Measurements from ENCODE around the gene PSEN1. TPM values are rescaled to one million over a fixed set of nuclear protein-coding genes. Genes with fewer than 3 reads are reported as not detected.

The PSEN1 gene
- polyA plus RNA-seq, 2 of the 4 experiments (the other 2 are of a cell fraction) = 21.6 to 38.1 TPM

DNA sequence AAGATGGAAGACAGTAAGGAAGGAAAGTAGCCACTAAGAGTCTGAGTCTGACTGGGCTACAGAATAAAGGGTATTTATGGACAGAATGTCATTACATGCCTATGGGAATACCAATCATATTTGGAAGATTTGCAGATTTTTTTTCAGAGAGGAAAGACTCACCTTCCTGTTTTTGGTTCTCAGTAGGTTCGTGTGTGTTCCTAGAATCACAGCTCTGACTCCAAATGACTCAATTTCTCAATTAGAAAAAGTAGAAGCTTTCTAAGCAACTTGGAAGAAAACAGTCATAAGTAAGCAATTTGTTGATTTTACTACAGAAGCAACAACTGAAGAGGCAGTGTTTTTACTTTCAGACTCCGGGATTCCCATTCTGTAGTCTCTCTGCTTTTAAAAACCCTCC lies 85.6 kb downstream of the PSEN1 start:
- POLR2A ChIA-PET = no interaction called here
- Histone ChIP-seq H3K4me2 (no peak overlapping the region), H3K27ac (no peak overlapping the region), H3K4me1 (peaks cover 18% of the 10 kb centered on the region), H3K9me3 (no peaks in the 10 kb centered on the region), H3K4me3 (no peak overlapping the region)
- CTCF ChIA-PET = interaction anchor here (0.6 to 1.1 kb wide), 2 partner anchors 13 to 73 kb away, joined by 3 to 5 read pairs; no protein-coding TSS in a partner anchor
- ATAC-seq (no peak), DNase-seq (ENCODE audit: low read depth in 1 of 2, low spot score in 1 of 2) (no peak), FAIRE-seq (no peak)
- WGBS (ENCODE audit: missing lambda C conversion rate) = 82% methylated on average over 2 of the region's 2 CpGs
- TF ChIP-seq HOXB13 (CRISPR knock-in tag; IDR thresholded peaks at IDR 0.05; ENCODE audit: low read depth) (no peak), BHLHE40 (IDR thresholded peaks at IDR 0.05; ENCODE audit: low read depth, low read length) (no peak), TP53 (CRISPR knock-in tag; IDR thresholded peaks at IDR 0.05) (no peak), EHMT2 (IDR thresholded peaks at IDR 0.05; ENCODE audit: low read depth) (no peak), RARB (CRISPR knock-in tag; IDR thresholded peaks at IDR 0.05) (no peak), JUN (IDR thresholded peaks at IDR 0.05) (no peak), FOXS1 (CRISPR knock-in tag; IDR thresholded peaks at IDR 0.05) (no peak), RFX5 (IDR thresholded peaks at IDR 0.05) (no peak), HDAC2 (IDR thresholded peaks at IDR 0.05) (no peak), CHD2 (IDR thresholded peaks at IDR 0.05; ENCODE audit: low read length, partially characterized antibody) (no peak), HEYL (CRISPR knock-in tag; IDR thresholded peaks at IDR 0.05) (no peak), CEBPB (IDR thresholded peaks at IDR 0.05) (no peak), GATA3 (IDR thresholded peaks at IDR 0.05; ENCODE audit: borderline replicate concordance) (no peak), PHF8 (IDR thresholded peaks at IDR 0.05; ENCODE audit: borderline replicate concordance, low read depth) (no peak), SREBF2 (IDR thresholded peaks at IDR 0.05) (no peak), FOSL2 (IDR thresholded peaks at IDR 0.05) (no peak), FOSL2 (CRISPR knock-in tag; IDR thresholded peaks at IDR 0.05) (no peak), CBX8 (IDR thresholded peaks at IDR 0.05) (no peak), NPAS2 (CRISPR knock-in tag; IDR thresholded peaks at IDR 0.05; ENCODE audit: borderline replicate concordance) (no peak)
- TF ChIP-seq, protein P1, sequence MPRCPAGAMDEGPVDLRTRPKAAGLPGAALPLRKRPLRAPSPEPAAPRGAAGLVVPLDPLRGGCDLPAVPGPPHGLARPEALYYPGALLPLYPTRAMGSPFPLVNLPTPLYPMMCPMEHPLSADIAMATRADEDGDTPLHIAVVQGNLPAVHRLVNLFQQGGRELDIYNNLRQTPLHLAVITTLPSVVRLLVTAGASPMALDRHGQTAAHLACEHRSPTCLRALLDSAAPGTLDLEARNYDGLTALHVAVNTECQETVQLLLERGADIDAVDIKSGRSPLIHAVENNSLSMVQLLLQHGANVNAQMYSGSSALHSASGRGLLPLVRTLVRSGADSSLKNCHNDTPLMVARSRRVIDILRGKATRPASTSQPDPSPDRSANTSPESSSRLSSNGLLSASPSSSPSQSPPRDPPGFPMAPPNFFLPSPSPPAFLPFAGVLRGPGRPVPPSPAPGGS (IDR thresholded peaks at IDR 0.05) = no peak
- TF ChIP-seq, protein P2, sequence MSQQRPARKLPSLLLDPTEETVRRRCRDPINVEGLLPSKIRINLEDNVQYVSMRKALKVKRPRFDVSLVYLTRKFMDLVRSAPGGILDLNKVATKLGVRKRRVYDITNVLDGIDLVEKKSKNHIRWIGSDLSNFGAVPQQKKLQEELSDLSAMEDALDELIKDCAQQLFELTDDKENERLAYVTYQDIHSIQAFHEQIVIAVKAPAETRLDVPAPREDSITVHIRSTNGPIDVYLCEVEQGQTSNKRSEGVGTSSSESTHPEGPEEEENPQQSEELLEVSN (IDR thresholded peaks at IDR 0.05; ENCODE audit: borderline replicate concordance, low read depth) = no peak

DNA sequence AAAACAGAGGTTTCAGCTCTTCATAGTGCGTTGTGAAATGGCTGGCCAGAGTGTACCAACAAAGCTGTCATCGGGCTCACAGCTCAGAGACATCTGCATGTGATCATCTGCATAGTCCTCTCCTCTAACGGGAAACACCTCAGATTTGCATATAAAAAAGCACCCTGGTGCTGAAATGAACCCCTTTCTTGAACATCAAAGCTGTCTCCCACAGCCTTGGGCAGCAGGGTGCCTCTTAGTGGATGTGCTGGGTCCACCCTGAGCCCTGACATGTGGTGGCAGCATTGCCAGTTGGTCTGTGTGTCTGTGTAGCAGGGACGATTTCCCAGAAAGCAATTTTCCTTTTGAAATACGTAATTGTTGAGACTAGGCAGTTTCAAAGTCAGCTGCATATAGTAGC lies 86.7 kb downstream of the PSEN1 start:
- no peak for ATAC-seq
- no peak overlapping the region for H3K4me3 ChIP-seq
- ChIA-PET CTCF (interaction anchor here (0.8 to 1.3 kb wide), 5 partner anchors 9 to 249 kb away, joined by 3 to 8 read pairs (median 3); no protein-coding TSS in a partner anchor), POLR2A (interaction anchor here (0.6 kb wide), 1 partner anchor 221 kb away, joined by 5 read pairs; no protein-coding TSS in a partner anchor)
- 64% methylated on average over 5 of the region's 5 CpGs for WGBS (ENCODE audit: missing lambda C conversion rate)
- DNase-seq (ENCODE audit: low read depth in 1 of 2, low spot score in 1 of 2) = no peak
- no peak for TF ChIP-seq MAFK (IDR thresholded peaks at IDR 0.05; ENCODE audit: partially characterized antibody)
- TF ChIP-seq, protein P3, sequence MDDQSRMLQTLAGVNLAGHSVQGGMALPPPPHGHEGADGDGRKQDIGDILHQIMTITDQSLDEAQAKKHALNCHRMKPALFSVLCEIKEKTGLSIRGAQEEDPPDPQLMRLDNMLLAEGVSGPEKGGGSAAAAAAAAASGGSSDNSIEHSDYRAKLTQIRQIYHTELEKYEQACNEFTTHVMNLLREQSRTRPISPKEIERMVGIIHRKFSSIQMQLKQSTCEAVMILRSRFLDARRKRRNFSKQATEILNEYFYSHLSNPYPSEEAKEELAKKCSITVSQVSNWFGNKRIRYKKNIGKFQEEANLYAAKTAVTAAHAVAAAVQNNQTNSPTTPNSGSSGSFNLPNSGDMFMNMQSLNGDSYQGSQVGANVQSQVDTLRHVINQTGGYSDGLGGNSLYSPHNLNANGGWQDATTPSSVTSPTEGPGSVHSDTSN (IDR thresholded peaks at IDR 0.05) = no peak
- TF ChIP-seq ESRRA (IDR thresholded peaks at IDR 0.05; ENCODE audit: borderline replicate concordance, low read length) = no peak
- no peak for TF ChIP-seq HDAC2 (IDR thresholded peaks at IDR 0.05)
- no peak for TF ChIP-seq TFCP2L1 (CRISPR knock-in tag; IDR thresholded peaks at IDR 0.05)
- TF ChIP-seq, protein P4, sequence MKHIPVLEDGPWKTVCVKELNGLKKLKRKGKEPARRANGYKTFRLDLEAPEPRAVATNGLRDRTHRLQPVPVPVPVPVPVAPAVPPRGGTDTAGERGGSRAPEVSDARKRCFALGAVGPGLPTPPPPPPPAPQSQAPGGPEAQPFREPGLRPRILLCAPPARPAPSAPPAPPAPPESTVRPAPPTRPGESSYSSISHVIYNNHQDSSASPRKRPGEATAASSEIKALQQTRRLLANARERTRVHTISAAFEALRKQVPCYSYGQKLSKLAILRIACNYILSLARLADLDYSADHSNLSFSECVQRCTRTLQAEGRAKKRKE (CRISPR knock-in tag; IDR thresholded peaks at IDR 0.05; ENCODE audit: low read depth) = no peak
- TF ChIP-seq, protein P5, sequence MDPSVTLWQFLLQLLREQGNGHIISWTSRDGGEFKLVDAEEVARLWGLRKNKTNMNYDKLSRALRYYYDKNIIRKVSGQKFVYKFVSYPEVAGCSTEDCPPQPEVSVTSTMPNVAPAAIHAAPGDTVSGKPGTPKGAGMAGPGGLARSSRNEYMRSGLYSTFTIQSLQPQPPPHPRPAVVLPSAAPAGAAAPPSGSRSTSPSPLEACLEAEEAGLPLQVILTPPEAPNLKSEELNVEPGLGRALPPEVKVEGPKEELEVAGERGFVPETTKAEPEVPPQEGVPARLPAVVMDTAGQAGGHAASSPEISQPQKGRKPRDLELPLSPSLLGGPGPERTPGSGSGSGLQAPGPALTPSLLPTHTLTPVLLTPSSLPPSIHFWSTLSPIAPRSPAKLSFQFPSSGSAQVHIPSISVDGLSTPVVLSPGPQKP (IDR thresholded peaks at IDR 0.05; ENCODE audit: low read depth, low read length) = no peak
- H3K27ac ChIP-seq = no peak overlapping the region
- no peak for FAIRE-seq
- peaks cover 30% of the 10 kb centered on the region for H3K4me1 ChIP-seq
- H3K4me2 ChIP-seq = no peak overlapping the region
- H3K9me3 ChIP-seq = no peaks in the 10 kb centered on the region
